Loucy (cell line): Measurements from ENCODE around the gene PSAPL1.

Experiments
- EZH2phosphoT487 ChIP-seq: fragments of 200-600 bp; IDR thresholded peaks from 2 replicates; pipeline ENCODE4 v1.6.1; 2018; ENCODE audit warnings: antibody characterized with exemption, mild to moderate bottlenecking, moderate library complexity, borderline replicate concordance
- TF ChIP-seq, protein P1 (sequence below): fragments of 200-600 bp; sonication (generic); conservative IDR thresholded peaks from 2 replicates; pipeline ENCODE4 v1.5.1; 2014; ENCODE audit warnings: mild to moderate bottlenecking, antibody characterized with exemption, low read length

- TF ChIP-seq, protein P1, sequence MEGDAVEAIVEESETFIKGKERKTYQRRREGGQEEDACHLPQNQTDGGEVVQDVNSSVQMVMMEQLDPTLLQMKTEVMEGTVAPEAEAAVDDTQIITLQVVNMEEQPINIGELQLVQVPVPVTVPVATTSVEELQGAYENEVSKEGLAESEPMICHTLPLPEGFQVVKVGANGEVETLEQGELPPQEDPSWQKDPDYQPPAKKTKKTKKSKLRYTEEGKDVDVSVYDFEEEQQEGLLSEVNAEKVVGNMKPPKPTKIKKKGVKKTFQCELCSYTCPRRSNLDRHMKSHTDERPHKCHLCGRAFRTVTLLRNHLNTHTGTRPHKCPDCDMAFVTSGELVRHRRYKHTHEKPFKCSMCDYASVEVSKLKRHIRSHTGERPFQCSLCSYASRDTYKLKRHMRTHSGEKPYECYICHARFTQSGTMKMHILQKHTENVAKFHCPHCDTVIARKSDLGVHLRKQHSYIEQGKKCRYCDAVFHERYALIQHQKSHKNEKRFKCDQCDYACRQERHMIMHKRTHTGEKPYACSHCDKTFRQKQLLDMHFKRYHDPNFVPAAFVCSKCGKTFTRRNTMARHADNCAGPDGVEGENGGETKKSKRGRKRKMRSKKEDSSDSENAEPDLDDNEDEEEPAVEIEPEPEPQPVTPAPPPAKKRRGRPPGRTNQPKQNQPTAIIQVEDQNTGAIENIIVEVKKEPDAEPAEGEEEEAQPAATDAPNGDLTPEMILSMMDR: no peak
- TF ChIP-seq EZH2phosphoT487: no peak
These were observed 20.7 kb downstream of the PSAPL1 start for GRCh38 chr4:7414046-7414445.
